Neural cell (in vitro differentiated cells): ENCODE data around the gene ARTN. TPM values are rescaled to one million over a fixed set of nuclear protein-coding genes. Genes with fewer than 3 reads are reported as not detected.

Experiments
- H2AFZ ChIP-seq: fragments of 200-600, 300-800 bp; sonication (generic), shearing (Covaris generic); 2 replicates; pipeline ENCODE4 v1.6.0; 2014; ENCODE audit warnings: low read depth, mild to moderate bottlenecking, antibody characterized with exemption, low read length, moderate library complexity
- H3F3A ChIP-seq: fragments of 200-600 bp; shearing (Covaris generic); 2 replicates; pipeline ENCODE4 v1.6.1; 2016; ENCODE audit warnings: mild to moderate bottlenecking, moderate library complexity, mixed read lengths, antibody characterized with exemption, low read length; ENCODE audit not compliant: insufficient read depth, poor library complexity, severe bottlenecking
- H3K27ac ChIP-seq: fragments of 200-600, 300-800 bp; sonication (generic), shearing (Covaris generic); 2 replicates; pipeline ENCODE4 v1.5.1; 2014; ENCODE audit warnings: mild to moderate bottlenecking, low read length, moderate library complexity
- H3K27me3 ChIP-seq: fragments of 300-800, 200-600 bp; sonication (generic), shearing (Covaris generic); 2 replicates; pipeline ENCODE4 v1.6.0; 2014; ENCODE audit warnings: mild to moderate bottlenecking, low read depth, low read length, moderate library complexity; ENCODE audit not compliant: insufficient read depth
- H3K36me3 ChIP-seq: fragments of 300-800, 200-600 bp; sonication (generic), shearing (Covaris generic); 2 replicates; pipeline ENCODE4 v1.5.1; 2014; ENCODE audit warnings: mild to moderate bottlenecking, antibody characterized with exemption, low read length, moderate library complexity; ENCODE audit not compliant: insufficient read depth
- H3K4me2 ChIP-seq: fragments of 300-800, 200-600 bp; sonication (generic), shearing (Covaris generic); 2 replicates; pipeline ENCODE4 v1.6.0; 2014; ENCODE audit warnings: mild to moderate bottlenecking, low read length
- H3K4me3 ChIP-seq: fragments of 300-800, 200-600 bp; sonication (generic), shearing (Covaris generic); 2 replicates; pipeline ENCODE4 v1.5.1; 2014; ENCODE audit warnings: mild to moderate bottlenecking, low read length, moderate library complexity
- H3K79me2 ChIP-seq: fragments of 200-600 bp; shearing (Covaris generic); replicated peaks from 2 replicates; pipeline ENCODE4 v1.6.0; 2014; ENCODE audit warnings: mild to moderate bottlenecking, low read length, moderate library complexity; ENCODE audit not compliant: insufficient read depth
- H3K9ac ChIP-seq: fragments of 300-800, 200-600 bp; sonication (generic), shearing (Covaris generic); 2 replicates; pipeline ENCODE4 v1.6.1; 2016; ENCODE audit warnings: mild to moderate bottlenecking, low read length, mixed read lengths
- H3K9me2 ChIP-seq: fragments of 200-600 bp; shearing (Covaris generic); 2 replicates; pipeline ENCODE4 v1.6.1; 2016; ENCODE audit warnings: mild to moderate bottlenecking, low read length, mixed read lengths; ENCODE audit not compliant: insufficient read depth
- H3K9me3 ChIP-seq: fragments of 200-600, 300-800 bp; sonication (generic), shearing (Covaris generic); 2 replicates; pipeline ENCODE4 v1.6.1; 2016; ENCODE audit warnings: mild to moderate bottlenecking, mixed run types, low read length, moderate library complexity, mixed read lengths
- H4K20me1 ChIP-seq: fragments of 200-600 bp; shearing (Covaris generic); 2 replicates; pipeline ENCODE4 v1.6.1; 2016; ENCODE audit warnings: mild to moderate bottlenecking, mixed run types; ENCODE audit not compliant: insufficient read depth
- CTCF ChIP-seq: fragments of 450-650 bp; IDR thresholded peaks from 2 replicates; pipeline ENCODE4 v1.5.1; 2014; ENCODE audit warnings: antibody characterized with exemption, mild to moderate bottlenecking, moderate library complexity; ENCODE audit not compliant: poor library complexity, severe bottlenecking
- EP300 ChIP-seq: fragments of 450-650 bp; conservative IDR thresholded peaks from 2 replicates; pipeline ENCODE4 v1.6.1; 2014; ENCODE audit warnings: antibody characterized with exemption, mild to moderate bottlenecking, moderate library complexity; ENCODE audit not compliant: poor library complexity, severe bottlenecking
- EZH2 ChIP-seq: fragments of 200-600, 300-800 bp; shearing (Covaris generic), sonication (generic); IDR thresholded peaks from 2 replicates; pipeline ENCODE4 v1.6.1; 2014; ENCODE audit warnings: antibody characterized with exemption, low read length, borderline replicate concordance, mild to moderate bottlenecking; ENCODE audit not compliant: insufficient read depth, poor library complexity, severe bottlenecking
- POLR2AphosphoS5 ChIP-seq: IDR thresholded peaks from 2 replicates; pipeline ENCODE4 v1.6.1; 2012
- RAD21 ChIP-seq: fragments of 450-650 bp; conservative IDR thresholded peaks from 2 replicates; pipeline ENCODE4 v1.6.1; 2014; ENCODE audit warnings: antibody characterized with exemption, mild to moderate bottlenecking, moderate library complexity
- REST ChIP-seq: IDR thresholded peaks from 2 replicates; pipeline ENCODE4 v1.6.1; 2012; ENCODE audit warnings: borderline replicate concordance
- SMC3 ChIP-seq: fragments of 450-650 bp; conservative IDR thresholded peaks from 2 replicates; pipeline ENCODE4 v1.6.1; 2014; ENCODE audit warnings: antibody characterized with exemption, mild to moderate bottlenecking, moderate library complexity; ENCODE audit not compliant: poor library complexity
- TAF1 ChIP-seq: IDR thresholded peaks from 2 replicates; pipeline ENCODE4 v1.6.1; 2012; ENCODE audit warnings: low read depth
- polyA plus RNA-seq: library from polyadenylated mRNA; depleted of rRNA; stranded (reverse); fragments of >200 nt; gene quantifications from 2 replicates; pipeline ENCODE4 v1.2.3, GENCODE V29; 2014

Gene ARTN
- polyA plus RNA-seq, 1 donor from 2014 or later = 1.4 TPM

GRCh38 chr1:43984855-43985254, 51.3 kb downstream of the ARTN start:
- Histone ChIP-seq H3K27ac (no peak overlapping the region), H2AFZ (no peak overlapping the region), H3K4me2 (no peak overlapping the region), H3K27me3 (no peaks in the 10 kb centered on the region), H3F3A (no peaks in the 10 kb centered on the region), H3K79me2 (peaks cover 5% of the 10 kb centered on the region), H4K20me1 (no peaks in the 10 kb centered on the region), H3K36me3 (no peaks in the 10 kb centered on the region), H3K9me2 (no peaks in the 10 kb centered on the region), H3K9me3 (no peaks in the 10 kb centered on the region), H3K4me3 (no peak overlapping the region), H3K9ac (no peak overlapping the region)
- TF ChIP-seq POLR2AphosphoS5 (no peak), CTCF (no peak), EZH2 (no peak), REST (no peak), SMC3 (no peak), EP300 (no peak)

GRCh38 chr1:43985984-43986595, 52.5 kb downstream of the ARTN start:
- no peak for TF ChIP-seq REST
- TF ChIP-seq RAD21 = no peak
- TF ChIP-seq TAF1 = no peak
- TF ChIP-seq EZH2 = no peak
- TF ChIP-seq POLR2AphosphoS5 = no peak
- TF ChIP-seq EP300 = no peak
- no peak overlapping the region for H3K4me3 ChIP-seq
- no peaks in the 10 kb centered on the region for H3K9me3 ChIP-seq
- H3K27me3 ChIP-seq = no peaks in the 10 kb centered on the region
- H3K9me2 ChIP-seq = no peaks in the 10 kb centered on the region
- no peak overlapping the region for H3K4me2 ChIP-seq
- H3K79me2 ChIP-seq = no peaks in the 10 kb centered on the region
- no peaks in the 10 kb centered on the region for H3K36me3 ChIP-seq
- H2AFZ ChIP-seq = no peak overlapping the region
- H4K20me1 ChIP-seq = no peaks in the 10 kb centered on the region
- H3K27ac ChIP-seq = no peak overlapping the region
- H3F3A ChIP-seq = no peaks in the 10 kb centered on the region
- H3K9ac ChIP-seq = no peak overlapping the region
